NCI-H345 treated with DMSO at 0.1 percent for 48 hours (cell line): ENCODE measurements around the gene RALA.
"Not testable (repeated sequence)": the region's sequence is repeated elsewhere in the genome, so short reads cannot be mapped to it uniquely, and the experiment has no call there.

Experiments used
- DNase-seq: peaks from one replicate; lab custom pipeline; 2025; ENCODE audit not compliant: unreplicated experiment; lab: John Stamatoyannopoulos, UW

The RALA gene

DNA sequence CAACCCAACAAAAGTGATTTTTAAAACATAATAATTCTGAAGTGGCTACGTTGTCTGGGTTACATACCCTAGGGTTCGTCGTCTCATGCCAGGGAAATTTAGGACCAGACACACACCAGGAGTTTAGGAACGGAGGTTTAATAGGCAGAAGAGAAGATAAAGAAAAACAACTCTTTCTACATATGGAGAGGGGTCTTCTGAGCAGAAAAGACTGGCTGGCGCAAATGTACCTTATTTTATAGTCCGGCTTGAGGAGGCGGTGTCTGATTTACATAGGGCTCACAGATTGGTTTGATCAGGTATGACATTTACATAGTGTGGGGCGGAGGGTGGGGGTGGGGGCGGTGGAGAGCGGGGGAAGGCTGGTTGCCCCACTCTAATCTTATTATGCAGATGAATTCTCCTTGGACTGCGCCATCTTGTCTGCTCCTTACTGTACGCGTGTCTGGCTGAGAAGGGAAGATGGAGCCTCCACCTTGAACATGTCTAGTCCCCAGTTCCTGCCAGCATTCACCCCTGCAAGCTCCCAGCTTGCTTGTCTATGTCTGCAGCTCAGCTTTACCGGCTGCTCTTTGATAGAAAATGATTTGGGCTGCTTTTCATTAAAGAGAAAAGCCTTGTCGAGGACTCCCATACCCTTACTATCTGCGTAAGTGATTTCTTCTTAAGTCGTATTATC is 98.7 kb downstream of the RALA start:
- DNase-seq = no peak

DNA sequence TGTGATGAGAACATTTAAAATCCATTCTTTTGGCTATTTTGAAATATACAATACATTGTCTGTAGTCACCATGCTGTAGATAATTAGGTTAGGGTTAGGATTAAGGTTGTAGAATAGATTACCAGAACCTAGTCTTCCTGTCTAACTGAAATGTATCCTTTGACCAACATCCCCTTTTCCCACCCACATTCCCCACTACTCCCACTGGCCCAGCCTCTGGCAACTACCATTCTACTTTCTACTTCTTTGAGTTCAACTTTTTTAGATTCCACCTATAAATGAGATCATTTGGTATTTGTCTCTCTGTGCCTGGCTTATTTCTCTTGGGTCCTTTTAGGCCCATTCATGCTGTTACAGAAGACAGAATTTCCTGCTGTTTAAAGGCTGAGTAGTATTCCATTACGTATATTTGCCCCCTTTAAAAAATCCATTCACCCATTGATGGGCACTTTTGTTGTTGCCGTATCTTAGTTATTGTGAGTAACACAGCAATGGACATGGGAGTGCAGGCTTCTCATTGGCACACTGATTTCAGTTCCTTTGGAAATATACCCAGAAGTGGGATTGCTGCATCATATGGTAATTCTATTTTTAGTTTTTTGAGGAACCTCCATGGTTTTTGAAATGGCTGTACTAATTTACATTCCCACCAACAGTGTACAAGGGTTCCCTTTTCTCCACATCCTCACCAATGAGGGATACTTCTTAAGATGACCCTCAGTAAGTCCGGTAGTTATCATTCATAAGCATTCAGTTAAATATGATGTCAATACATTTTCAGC is 104.0 kb downstream of the RALA start:
- DNase-seq = no peak

DNA sequence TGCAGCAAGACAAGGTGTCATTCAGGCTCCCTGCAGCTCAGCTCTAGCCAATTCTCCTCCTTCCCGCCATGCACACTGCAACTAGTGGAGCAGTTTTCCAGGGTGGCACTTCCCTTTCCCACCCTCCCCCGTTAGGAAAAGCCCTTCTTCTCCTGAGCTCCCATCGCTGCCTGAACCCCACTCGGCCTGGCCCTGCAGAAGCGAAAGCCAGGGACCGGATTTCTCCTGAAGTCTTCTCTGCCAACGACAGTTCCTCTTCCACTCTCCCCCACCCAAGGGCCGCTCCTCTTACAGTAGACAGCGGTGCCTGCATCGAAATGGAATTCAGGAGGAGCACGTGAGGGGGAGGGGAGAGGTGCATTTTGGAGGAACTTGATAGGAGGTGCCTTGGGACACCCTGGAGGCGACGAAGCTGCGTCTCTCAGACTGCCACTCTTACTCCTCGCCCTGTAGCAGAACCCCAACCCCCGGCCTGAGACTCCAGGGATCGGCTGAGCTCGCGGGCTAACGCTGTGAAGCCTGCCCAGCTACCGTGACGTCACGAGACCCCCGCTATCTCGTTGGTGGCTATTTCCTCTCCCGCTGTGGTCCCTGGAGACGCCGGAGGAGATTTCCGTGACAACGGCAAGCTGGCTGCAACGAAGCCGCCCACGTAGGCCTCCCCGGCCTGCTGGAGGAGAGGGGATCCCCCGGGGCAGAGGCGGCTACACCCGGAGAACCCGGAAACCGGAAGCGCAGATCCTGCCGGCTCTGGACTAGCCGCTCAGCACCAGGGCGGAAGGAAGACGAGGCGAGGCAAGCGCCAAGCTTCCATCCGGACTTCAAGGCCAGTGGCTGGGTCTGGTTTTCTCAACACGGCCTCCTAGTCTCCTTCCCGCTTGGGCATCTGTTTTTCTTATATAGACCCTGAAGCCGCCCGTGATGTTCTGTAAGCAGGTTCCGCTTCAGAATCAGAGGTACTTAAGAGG is 109.7 kb downstream of the RALA start:
- peak; percentile 86 for DNase-seq

DNA sequence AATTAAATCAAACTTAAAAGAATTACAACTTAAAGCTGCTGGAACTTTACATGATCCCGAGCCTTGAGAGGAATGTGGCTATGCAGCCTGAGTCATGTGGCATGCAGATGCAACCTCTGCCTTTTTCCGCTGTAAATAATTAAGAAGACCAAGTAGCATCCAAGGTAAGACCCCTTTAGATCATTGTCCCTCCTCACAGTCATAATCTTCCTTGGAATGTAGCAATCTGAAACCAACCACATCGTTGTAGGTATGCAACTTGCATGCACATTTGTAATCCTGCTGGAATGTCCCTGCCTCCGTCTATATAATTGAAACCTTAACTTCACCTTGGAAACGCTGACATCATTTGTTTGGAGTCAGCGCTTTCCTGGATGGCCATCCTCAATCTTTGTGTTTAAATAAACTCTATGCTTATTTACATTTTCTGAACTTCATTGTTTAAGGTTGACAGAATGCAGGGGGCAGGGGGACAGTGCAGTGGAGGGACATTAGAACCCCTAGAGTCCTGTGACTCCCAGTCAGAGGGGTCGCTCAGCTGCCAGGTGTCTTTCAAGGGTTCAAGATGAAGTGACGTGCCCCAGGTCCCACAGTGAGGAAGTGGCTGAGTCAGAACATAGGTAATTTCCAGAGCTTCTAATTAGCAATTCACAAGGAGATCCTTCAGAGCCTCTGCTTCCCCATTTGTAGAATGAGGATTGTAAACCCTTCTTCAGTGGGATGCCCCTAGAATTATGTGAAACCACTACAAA is 110.7 kb downstream of the RALA start:
- no peak for DNase-seq

DNA sequence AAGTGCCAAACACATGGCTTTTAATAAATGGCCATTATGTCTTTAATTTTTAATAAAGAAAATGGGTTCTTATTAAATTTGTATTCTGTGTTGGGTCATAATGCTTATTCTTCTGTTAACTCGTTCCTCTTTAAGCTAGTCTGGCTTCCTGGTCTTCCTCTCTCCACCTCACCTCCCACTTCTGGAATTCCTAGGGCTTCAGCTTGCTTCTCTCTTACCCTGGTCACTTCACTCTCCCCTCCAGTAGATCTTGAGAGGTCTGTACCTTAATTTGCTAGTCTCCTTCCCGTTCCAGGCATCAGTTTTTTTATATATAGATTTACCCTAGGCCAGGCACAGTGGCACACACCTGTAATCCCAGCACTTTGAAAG is 111.2 kb downstream of the RALA start:
- DNase-seq = no peak

DNA sequence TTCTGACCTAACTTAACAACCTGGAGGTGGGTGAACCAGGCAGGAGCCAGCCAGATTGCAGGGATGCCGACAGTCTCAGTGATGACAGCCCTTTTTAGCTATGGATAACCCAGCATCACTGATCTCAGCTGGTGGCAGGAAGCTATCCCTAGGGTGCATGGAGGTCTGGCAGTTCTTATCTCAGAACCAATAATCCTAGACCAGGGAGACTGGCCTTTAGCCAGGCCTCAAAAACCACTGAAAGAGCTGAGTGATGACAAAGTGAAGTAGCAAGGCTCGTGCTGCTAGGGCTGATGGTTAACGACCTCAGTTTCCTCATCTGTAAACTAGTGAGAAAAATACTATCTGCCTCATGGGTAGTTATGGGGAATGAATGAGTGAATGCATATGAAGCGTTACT is 112.5 kb downstream of the RALA start:
- DNase-seq = no peak

DNA sequence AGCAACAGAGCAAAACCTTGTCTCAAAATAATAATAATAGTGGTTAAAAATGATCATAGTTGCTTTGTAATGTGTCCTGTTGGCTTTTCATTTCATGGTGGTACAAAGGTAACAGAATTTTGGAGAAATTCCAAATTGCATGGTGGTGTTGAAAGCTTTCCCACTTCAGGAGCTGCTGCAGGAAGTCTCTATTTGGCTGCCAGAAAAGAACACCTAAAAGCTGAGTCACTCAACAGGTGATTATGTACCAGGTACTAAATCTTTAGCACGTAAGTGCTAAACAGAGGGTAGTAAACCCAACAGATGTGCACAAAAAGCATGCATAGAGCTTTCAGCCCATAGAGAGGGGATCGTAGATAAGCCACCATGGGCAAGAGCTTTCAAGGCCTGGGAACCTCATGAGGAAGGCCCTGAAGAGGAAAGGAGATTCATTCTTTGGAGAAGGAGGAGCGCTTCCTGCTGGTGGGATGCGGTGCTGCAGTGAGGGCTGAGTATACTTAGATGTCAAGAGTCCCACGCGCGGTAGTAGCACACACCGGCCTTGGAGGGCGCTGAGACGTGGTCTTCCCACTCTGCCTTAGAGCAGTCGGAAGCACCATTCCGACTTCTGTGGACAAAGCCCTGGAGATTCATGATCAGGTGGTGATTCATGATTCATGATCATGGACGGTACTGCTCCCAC is 118.7 kb downstream of the RALA start:
- no peak for DNase-seq

DNA sequence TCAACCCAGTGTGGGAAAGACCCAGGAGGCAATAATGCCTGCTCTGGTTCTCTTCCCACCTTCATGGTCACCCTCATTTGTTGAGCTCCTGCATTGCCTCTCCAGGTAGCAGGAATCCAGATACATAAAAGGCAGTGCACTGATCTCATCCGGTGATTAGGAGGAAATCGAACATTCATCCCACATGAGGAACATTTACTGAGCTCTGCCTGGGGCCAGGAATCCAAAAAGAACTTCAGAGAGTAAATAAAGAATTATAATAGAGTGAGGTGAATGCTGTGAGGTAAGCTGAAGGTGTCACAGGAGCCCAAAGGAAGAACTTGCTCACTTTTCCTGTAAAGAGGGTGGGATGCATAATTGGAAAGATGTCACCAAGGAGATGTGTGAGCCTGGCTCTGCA is 121.2 kb downstream of the RALA start:
- DNase-seq = no peak

DNA sequence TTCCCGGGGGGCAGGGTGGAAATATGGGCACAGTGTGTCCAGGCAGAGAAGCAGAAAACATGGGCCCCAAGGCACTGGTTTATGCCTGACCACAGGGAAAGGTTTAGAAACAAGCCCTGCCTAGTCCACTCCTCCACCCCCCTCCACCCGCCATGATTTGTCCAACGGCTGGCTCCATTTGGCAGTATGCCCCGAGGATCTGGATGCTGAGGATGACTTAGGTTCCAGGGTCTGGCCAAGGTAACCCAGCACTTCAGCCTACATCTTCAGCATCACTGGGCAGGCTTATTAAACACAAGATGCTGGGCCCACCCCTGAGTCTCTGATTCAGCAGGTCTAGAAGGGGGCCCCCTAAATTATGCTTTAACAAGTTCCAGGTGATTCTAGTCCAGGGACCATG is 121.9 kb downstream of the RALA start:
- no peak for DNase-seq

DNA sequence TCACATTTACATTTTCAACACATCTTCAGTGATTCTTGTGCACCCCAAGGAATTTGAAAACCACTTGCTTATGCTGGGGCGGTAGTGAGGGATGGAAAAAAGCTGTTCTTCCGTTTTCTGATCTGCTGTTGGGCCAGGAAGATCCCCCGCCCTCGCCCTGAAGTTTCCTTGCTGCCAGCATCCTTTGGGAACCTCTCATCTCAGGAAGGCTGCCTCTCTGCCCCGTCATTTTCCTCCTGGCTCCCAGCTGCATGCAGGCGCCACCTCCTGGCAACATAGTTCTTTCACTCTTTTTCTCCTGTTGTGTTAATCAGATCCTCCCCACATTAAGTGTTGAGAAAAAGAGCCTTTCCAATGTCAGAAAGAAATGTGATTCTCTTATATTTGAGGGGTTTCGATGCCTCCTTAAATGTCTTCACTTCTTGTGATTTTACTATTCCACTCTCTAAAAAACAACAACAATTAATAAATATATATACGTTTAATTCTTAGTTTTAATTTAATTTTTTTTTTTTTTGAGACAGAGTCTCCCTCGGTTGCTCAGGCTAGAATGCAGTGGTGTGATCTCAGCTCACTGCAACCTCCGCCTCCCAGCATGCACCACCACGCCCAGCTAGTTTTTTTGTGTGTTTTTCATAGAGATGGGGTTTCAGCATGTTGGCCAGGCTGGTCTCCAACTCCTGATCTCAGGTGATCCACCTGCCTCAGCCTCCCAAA is 122.9 kb downstream of the RALA start:
- peak; percentile 42 for DNase-seq

DNA sequence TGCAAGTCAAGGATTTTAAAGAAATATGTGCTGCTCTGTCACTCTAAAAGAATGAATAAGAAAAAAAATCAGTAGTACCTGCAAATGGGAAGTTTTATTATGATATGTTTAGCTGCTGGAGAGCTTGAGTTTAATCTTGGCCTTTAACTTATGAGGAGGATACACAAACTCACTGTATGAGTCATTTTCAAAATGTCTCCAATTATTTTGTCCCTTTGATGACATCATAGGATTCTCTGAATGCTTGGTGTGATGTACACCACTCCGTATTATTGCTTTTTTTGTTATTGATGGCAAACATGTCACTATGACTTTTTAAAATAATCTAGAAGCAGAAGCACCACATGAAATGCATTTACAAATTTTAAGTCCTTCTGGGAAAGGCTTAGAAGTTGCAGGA is 125.8 kb downstream of the RALA start:
- DNase-seq = no peak

DNA sequence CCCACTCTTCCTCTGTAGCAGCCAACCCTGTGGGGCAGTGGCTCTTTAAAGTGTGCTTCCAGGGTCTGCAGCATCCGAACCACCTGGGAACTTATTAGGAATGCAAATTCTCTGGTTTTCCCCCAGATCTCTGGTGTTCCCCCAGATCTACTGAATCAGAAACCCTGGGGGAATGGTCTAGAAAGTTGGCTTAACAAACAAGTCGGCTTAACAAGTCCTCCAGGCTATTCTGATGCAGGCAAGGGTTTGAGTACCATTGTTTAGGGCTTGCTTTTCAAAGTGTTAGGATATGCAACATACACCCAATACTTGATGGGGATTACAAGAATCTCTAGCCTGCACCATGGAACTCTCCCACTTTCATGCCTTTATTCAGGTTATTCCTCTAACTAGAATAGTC is 126.3 kb downstream of the RALA start:
- no peak for DNase-seq

DNA sequence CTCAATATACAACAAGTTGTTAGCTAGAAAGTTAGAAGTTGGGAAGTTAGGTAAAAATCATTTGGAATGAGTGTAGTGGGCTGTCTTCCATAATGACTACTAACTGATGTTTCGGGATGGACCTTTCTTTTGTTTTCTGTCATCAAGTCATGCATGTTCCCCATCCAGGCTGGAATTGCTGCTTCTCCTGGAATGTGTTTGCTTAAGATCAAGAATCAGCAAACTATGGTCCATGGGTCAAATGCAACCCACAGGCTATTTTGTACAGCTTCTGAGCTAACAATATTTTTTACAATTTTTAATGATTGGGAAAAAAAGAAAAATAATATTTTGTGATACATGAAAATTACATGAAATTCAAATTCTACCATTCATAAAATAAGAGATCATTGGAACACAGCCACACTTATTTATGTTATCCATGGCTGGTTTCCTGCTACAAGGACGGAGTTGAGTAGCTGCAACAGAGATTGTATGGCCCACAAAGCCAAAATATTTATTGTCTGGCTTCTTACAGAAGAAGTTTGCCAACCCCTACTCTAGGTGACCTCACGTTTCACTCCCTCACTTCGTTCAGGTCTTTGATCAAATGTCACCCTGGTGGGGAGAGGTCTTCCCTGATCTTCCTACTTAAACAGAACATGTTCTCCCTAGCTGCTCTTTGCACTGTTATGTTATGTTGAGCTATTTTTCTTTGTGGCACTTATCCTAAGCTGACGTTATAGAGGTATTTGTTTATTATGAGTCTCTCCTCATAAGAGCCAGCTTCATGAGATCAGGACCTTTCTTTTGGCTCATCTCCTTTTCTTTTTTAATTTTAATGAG is 127.1 kb downstream of the RALA start:
- DNase-seq = no peak

DNA sequence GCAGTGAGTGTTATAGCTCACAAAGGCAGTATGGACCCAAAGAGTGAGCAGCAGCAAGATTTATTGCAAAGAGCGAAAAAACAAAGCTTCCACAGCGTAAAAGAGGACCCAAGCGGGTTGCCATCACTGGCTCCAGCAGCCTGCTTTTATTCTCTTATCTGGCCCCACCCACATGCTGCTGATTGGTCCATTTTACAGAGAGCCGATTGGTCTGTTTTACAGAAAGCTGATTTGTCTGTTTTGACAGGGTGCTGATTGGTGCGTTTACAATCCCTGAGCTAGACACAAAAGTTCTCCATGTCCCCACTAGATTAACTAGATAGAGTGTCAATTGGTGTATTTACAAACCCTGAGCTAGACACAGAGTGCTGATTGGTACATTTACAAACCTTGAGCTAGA is 129.9 kb downstream of the RALA start:
- DNase-seq = not testable (repeated sequence)

DNA sequence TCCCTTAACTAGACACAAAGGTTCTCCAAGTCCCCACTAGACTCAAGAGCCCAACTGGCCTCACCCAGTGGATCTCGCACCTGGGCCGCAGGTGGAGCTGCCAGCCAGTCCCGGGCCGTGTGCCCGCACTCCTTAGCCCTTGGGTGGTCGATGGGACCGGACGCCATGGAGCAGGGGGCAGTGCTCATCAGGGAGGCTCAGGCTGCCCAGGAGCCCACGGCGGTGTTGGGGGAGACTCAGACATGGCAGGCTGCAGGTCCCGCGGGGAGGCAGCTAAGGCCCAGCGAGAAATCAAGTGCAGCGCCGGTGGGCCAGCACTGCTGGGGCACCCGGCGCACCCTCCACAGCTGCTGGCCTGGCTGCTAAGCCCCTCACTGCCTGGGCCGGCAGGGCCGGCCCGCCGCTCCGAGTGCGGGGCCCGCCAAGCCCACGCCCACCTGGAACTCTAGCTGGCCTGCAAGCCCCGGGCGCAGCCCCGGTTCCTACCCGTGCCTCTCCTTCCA is 130.5 kb downstream of the RALA start:
- no peak for DNase-seq

DNA sequence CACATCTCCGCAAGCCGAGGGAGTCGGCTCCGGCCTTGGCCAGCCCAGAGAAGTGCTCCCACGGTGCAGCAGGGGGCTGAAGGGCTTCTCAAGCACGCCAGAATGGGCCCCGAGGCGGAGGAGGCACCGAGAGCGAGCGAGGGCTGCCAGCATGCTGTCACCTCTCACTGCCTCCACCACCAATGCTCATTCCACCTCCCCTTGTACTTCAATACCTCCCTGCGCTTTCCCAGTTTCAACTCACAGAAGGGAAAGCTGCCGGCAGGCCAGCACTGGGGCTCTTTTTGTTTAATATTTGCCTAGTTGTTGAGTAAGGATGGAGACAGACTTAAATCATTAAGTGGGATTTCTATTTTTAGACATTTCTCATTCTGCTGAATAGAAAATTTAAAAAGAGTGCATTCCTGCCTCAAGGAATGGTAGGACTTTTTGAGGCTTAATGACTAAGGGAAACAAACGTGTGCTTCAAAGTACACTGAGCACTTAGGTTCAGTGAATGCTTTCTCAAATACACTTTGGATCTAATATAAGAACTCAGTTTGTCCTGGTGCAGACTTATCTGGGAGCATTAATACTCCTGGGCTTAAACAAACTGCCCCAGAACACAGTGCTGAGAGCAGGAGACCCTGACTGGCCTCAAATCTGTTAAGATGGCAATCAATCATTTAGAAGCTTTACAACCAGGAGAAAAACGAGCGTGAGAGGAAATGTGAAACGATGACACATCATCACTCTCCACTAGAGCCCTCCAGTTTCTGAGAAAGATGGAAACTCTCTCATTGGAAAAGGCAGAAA is 131.2 kb downstream of the RALA start:
- DNase-seq = no peak

DNA sequence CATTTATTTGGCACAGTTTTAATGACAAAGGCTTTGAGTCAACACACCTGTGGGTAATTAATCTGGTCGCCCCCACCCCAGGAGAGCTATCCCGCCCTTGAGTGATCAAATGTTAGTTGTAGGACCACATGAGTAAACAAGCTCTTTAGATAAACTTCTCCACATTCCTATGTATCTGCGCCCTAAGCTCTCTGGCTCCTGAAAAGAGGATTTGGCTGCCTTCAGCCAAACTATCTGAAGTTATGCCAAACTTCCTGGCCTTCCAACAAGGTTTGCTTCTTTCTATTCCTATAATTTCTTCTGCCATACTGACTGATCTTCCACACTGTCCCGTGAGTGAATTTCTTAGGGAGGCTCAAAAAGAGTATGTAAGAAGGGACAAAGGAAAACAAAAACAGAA is 134.2 kb downstream of the RALA start:
- DNase-seq = no peak
